Bronchial epithelial cell (primary cell): Measurements from ENCODE around the gene ESYT2. TPM values are rescaled to one million over a fixed set of nuclear protein-coding genes. Genes with fewer than 3 reads are reported as not detected.

Experiments
- DNase-seq: peaks from one replicate; pipeline ENCODE4 v3.0.0-alpha.2; 2010; ENCODE audit warnings: low read depth
- FAIRE-seq: peaks from 2 replicates; lab custom pipeline; 2011; peaks lifted over from hg19 to GRCh38; lab: Jason Lieb, UNC
- H3K27me3 ChIP-seq: 2 replicates; pipeline ENCODE4 v1.5.1; 2011; ENCODE audit warnings: low read length; ENCODE audit not compliant: control insufficient read depth, insufficient read depth
- H3K36me3 ChIP-seq: 2 replicates; pipeline ENCODE4 v1.5.1; 2011; ENCODE audit warnings: low read length; ENCODE audit not compliant: control insufficient read depth, insufficient read depth
- H3K4me3 ChIP-seq: 2 replicates; pipeline ENCODE4 v1.5.1; 2011; ENCODE audit warnings: mild to moderate bottlenecking, low read depth, low read length, control low read depth
- total RNA-seq: library from RNA; depleted of rRNA; stranded (reverse); fragments of >200 nt; gene quantifications from 2 replicates; pipeline ENCODE4 v1.2.1, GENCODE V29; 2014
- TF ChIP-seq, protein P1 (sequence below): IDR thresholded peaks from 2 replicates; pipeline ENCODE4 v1.5.1; 2011; ENCODE audit warnings: mild to moderate bottlenecking, moderate library complexity, low read length, control low read depth, inconsistent platforms; ENCODE audit not compliant: insufficient read depth, severe bottlenecking

The ESYT2 gene
- total RNA-seq, 1 donor from 2014 or later: 75.0 TPM

GRCh38 chr7:158747408-158747807 lies 81.9 kb downstream of the ESYT2 start:
- FAIRE-seq (no peak), DNase-seq (no peak)
- Histone ChIP-seq H3K4me3 (no peak overlapping the region), H3K36me3 (peaks cover 11% of the 10 kb centered on the region), H3K27me3 (no peaks in the 10 kb centered on the region)
- TF ChIP-seq, protein P1, sequence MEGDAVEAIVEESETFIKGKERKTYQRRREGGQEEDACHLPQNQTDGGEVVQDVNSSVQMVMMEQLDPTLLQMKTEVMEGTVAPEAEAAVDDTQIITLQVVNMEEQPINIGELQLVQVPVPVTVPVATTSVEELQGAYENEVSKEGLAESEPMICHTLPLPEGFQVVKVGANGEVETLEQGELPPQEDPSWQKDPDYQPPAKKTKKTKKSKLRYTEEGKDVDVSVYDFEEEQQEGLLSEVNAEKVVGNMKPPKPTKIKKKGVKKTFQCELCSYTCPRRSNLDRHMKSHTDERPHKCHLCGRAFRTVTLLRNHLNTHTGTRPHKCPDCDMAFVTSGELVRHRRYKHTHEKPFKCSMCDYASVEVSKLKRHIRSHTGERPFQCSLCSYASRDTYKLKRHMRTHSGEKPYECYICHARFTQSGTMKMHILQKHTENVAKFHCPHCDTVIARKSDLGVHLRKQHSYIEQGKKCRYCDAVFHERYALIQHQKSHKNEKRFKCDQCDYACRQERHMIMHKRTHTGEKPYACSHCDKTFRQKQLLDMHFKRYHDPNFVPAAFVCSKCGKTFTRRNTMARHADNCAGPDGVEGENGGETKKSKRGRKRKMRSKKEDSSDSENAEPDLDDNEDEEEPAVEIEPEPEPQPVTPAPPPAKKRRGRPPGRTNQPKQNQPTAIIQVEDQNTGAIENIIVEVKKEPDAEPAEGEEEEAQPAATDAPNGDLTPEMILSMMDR: no peak

- Histone ChIP-seq H3K36me3 (peaks cover 12% of the 10 kb centered on the region), H3K4me3 (no peak overlapping the region), H3K27me3 (no peaks in the 10 kb centered on the region)
- DNase-seq: no peak
- FAIRE-seq: no peak
- TF ChIP-seq, protein P1: no peak
Measured at GRCh38 chr7:158746957-158747356, 82.4 kb downstream of the ESYT2 start.

DNA sequence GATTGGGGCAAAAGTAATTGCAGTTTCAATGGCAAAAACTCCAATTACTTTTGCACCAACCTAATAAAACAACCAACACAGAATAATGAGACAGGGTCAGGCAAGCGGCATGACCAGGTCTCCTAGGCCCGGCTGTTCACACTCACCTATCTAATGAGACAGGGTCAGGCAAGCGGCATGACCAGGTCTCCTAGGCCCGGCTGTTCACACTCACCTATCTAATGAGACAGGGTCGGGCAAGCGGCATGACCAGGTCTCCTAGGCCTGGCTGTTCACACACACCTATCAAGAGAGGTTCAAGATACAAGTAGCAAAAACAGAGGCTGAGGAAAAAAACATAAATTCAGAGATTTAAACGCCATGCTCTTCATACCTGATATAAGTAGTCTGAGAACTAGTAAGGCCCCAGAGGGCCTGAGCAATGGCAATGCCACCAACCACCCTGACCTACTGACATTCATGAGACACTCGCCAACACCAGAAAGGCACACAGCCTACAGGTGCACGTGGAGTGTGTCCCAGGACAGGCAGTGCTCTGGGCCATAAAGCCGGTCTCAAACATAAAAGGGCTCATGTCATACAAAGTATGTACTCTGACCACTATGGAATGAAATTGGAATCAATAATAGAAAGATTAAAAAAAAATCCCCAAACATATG lies 84.1 kb downstream of the ESYT2 start:
- Histone ChIP-seq H3K4me3 (no peak overlapping the region), H3K36me3 (peaks cover 18% of the 10 kb centered on the region), H3K27me3 (no peaks in the 10 kb centered on the region)
- DNase-seq: no peak
- no peak for FAIRE-seq
- TF ChIP-seq, protein P1: no peak

- TF ChIP-seq, protein P1: no peak
- Histone ChIP-seq H3K4me3 (no peak overlapping the region), H3K36me3 (peaks cover 16% of the 10 kb centered on the region), H3K27me3 (no peaks in the 10 kb centered on the region)
- FAIRE-seq: no peak
- DNase-seq: no peak
Measured at GRCh38 chr7:158744070-158744469, 85.2 kb downstream of the ESYT2 start.

DNA sequence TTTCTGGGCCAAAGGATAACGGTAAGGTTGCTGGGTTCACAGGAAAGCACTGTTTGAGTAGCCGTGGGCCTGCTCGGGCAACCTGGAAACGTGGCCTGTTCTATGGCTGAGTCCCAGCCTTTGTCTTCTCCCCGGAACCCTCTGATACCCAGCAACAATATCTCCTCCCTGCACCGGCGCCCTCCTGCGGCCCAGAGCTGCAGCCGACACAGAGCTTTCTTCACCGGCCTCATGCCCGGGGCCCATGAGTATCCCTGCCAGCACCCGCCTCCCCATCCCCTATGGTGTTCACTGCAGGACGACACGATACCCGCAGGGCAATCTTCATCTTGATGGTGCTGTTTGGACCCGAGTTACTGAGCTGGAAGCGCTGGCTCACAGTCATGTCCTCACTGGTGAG lies 86.1 kb downstream of the ESYT2 start:
- Histone ChIP-seq H3K4me3 (no peak overlapping the region), H3K27me3 (no peaks in the 10 kb centered on the region), H3K36me3 (peaks cover 20% of the 10 kb centered on the region)
- TF ChIP-seq, protein P1: no peak
- FAIRE-seq (no peak), DNase-seq (no peak)

DNA sequence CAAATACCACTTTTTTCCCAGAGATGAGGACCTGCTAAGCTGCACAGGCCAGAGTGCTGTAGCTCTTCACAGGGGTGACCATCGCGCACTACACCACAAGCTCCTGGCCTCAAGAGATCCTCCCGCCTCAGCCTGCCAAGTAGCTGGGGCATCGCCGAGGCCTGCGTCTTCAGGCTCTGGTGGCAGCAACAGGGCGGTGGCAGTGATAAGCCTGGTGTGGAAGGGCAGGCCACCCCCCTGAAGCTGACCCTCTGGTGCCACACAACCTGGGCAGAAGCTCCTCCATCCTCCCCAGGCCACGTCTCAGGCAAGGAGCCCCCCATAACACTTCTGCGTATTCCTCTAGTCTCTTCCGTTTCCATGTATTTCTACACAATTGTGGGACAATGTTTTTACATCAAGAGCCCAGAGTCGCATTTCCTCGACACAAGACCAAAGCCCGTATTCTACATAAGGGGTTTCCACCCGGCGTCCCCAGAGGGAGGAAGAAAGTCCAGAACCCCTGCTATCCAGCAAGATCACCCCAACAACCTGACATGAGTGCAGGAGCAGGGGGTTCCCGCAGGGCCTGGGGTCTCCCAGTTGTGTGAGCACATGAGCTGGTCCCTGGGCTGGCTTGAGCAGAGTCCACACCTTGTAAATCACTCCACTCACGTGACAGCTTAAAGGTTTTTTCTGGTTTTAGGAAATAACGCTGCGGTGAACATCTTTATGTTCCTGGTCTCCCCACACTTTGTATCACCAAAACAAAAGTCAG lies 87.1 kb downstream of the ESYT2 start:
- TF ChIP-seq, protein P1: no peak
- FAIRE-seq (no peak), DNase-seq (no peak)
- peaks cover 20% of the 10 kb centered on the region for H3K36me3 ChIP-seq
- H3K4me3 ChIP-seq: no peak overlapping the region
- H3K27me3 ChIP-seq: no peaks in the 10 kb centered on the region
